Ishikawa (cell line): Measurements from ENCODE around the gene STIMATE.

ENCODE experiments used
- CEBPB ChIP-seq: IDR thresholded peaks from 2 replicates; pipeline ENCODE4 v1.6.1; 2012
- CREB1 ChIP-seq: IDR thresholded peaks from 2 replicates; pipeline ENCODE4 v1.6.1; 2012; ENCODE audit warnings: low read depth
- EGR1 ChIP-seq: IDR thresholded peaks from 2 replicates; pipeline ENCODE4 v1.6.1; 2012
- EP300 ChIP-seq: IDR thresholded peaks from 2 replicates; pipeline ENCODE4 v1.6.1; 2012; ENCODE audit warnings: borderline replicate concordance
- FOXM1 ChIP-seq: IDR thresholded peaks from 2 replicates; pipeline ENCODE4 v1.6.1; 2012; ENCODE audit warnings: low read depth, borderline replicate concordance
- MAX ChIP-seq: IDR thresholded peaks from 2 replicates; pipeline ENCODE4 v1.6.1; 2012
- NFIC ChIP-seq: IDR thresholded peaks from 2 replicates; pipeline ENCODE4 v1.6.1; 2012
- RAD21 ChIP-seq: IDR thresholded peaks from 2 replicates; pipeline ENCODE4 v1.6.1; 2012; ENCODE audit warnings: low read depth
- REST ChIP-seq: IDR thresholded peaks from 2 replicates; pipeline ENCODE4 v1.6.1; 2012; ENCODE audit warnings: low read depth, mild to moderate bottlenecking
- TAF1 ChIP-seq: IDR thresholded peaks from 2 replicates; pipeline ENCODE4 v1.6.1; 2012; ENCODE audit warnings: low read depth, mild to moderate bottlenecking
- TCF12 ChIP-seq: IDR thresholded peaks from 2 replicates; pipeline ENCODE4 v1.6.1; 2012; ENCODE audit warnings: low read depth
- TEAD4 ChIP-seq: IDR thresholded peaks from 2 replicates; pipeline ENCODE4 v1.6.1; 2012
- USF1 ChIP-seq: IDR thresholded peaks from 2 replicates; pipeline ENCODE4 v1.6.1; 2012
- YY1 ChIP-seq: IDR thresholded peaks from 2 replicates; pipeline ENCODE4 v1.6.1; 2012; ENCODE audit warnings: low read depth
- ZBTB7A ChIP-seq: IDR thresholded peaks from 2 replicates; pipeline ENCODE4 v1.6.1; 2012; ENCODE audit warnings: low read depth

Gene STIMATE

GRCh38 chr3:52827866-52828376 lies 69.4 kb downstream of the STIMATE start:
- TF ChIP-seq YY1 (no peak), TCF12 (no peak), MAX (no peak), NFIC (no peak), TEAD4 (no peak), ZBTB7A (no peak), CREB1 (no peak), CEBPB (no peak), EP300 (no peak), FOXM1 (no peak), USF1 (no peak), RAD21 (no peak), REST (no peak), TAF1 (no peak), EGR1 (no peak)

GRCh38 chr3:52827441-52827840 lies 69.9 kb downstream of the STIMATE start:
- TF ChIP-seq MAX (no peak), TAF1 (no peak), RAD21 (no peak), EP300 (no peak), YY1 (no peak), ZBTB7A (no peak), TCF12 (no peak), USF1 (no peak), REST (no peak), FOXM1 (no peak)

- TF ChIP-seq NFIC (no peak), CEBPB (no peak), CREB1 (no peak), TCF12 (no peak), ZBTB7A (no peak), REST (0 out of 2 replicates have a peak, but pooled peaks have one; percentile 14), EGR1 (no peak)
These were observed 73.3 kb downstream of the STIMATE start for GRCh38 chr3:52824037-52824436.

GRCh38 chr3:52822363-52822762 lies 75.0 kb downstream of the STIMATE start:
- no peak for TF ChIP-seq CREB1
- no peak for TF ChIP-seq MAX
- TF ChIP-seq ZBTB7A = no peak
- TF ChIP-seq TEAD4 = no peak
- no peak for TF ChIP-seq RAD21
- no peak for TF ChIP-seq REST
- no peak for TF ChIP-seq CEBPB
- TF ChIP-seq YY1 = no peak
- no peak for TF ChIP-seq FOXM1
- no peak for TF ChIP-seq EGR1
- no peak for TF ChIP-seq USF1
- TF ChIP-seq TCF12 = no peak
- TF ChIP-seq NFIC = no peak
- TF ChIP-seq TAF1 = no peak
- no peak for TF ChIP-seq EP300
